GM23338 (cell line): Measurements from ENCODE around the gene ARHGEF25.

Source experiments
- CTCF ChIP-seq, 2 experiments: fragments of 200-600 bp in 1 of 2; sonication (generic) in 1 of 2; conservative IDR thresholded peaks; 2 replicates each; pipeline versions ENCODE4 v1.5.1 to v1.6.1; 2016 to 2017; ENCODE audit warnings: antibody characterized with exemption in 2 of 2, low read depth in 2 of 2, mild to moderate bottlenecking in 2 of 2, moderate library complexity in 1 of 2
- EZH2phosphoT487 ChIP-seq: fragments of 200-600 bp; sonication (generic); IDR thresholded peaks from one replicate; pipeline ENCODE4 v1.8.1; 2018; ENCODE audit warnings: antibody characterized with exemption; ENCODE audit not compliant: unreplicated experiment
- POLR2AphosphoS5 ChIP-seq: IDR thresholded peaks from 2 replicates; pipeline ENCODE4 v1.6.1; 2016; ENCODE audit warnings: antibody characterized with exemption, low read depth
- ZNF331 ChIP-seq: fragments of 250-450 bp; sonication (Bioruptor Pico); IDR thresholded peaks from 2 replicates; pipeline ENCODE4 v1.5.0; 2020; ENCODE audit warnings: low read depth, mild to moderate bottlenecking, moderate library complexity

- no peak for TF ChIP-seq CTCF (conservative IDR thresholded peaks at IDR 0.05; ENCODE audit: low read depth in 2 of 2)
- TF ChIP-seq ZNF331 (CRISPR knock-in tag), result no peak
- TF ChIP-seq POLR2AphosphoS5, result no peak
- no peak for TF ChIP-seq EZH2phosphoT487
Measured at GRCh38 chr12:57609781-57610553, 1.3 kb upstream of the ARHGEF25 start.
